ENCODE results near the gene C1QTNF1. TPM values are rescaled to one million over a fixed set of nuclear protein-coding genes. Genes with fewer than 3 reads are reported as not detected.
A peak's percentile ranks its signal among the peaks of the same experiment; 100 is the strongest.

C1QTNF1 gene
- total and polyA plus RNA-seq, 9 of the 15 experiments (the other 6 are each of a cell fraction or from before 2014, with no cell fraction given) = 0.09 TPM; not detected in 8

DNA sequence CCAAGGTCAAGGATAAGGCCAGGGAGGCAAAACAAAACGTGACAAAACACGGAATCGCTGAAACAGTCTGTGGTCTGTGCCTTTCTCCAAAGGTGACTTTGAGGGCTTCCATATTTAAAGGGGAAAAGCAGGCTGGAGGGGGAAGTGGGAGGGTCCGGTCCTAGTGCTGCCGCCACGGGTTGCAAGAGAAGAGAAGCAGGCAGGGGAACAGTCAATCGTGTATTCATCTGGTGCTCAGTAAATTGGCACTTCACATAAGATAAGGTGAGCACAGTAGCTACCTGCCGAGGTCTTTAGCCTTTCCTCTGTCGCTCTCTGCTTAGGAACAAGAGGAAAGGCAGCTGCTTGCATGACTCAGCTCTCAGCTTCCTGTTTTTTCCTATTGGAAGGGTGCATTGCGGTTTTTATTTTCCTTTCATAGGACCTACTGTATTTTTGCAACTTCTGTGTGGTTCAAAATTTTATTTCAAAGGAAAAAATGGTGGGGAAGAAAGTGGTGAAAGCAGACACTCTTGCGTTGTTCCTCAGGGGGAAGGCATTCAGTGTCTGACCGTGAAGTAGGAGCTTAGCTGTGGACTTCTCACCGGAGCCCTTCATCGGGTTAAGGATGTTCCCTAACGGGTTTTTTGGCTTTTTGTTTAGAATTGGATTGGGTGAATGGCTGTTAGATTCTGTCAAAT is 37.2 kb upstream of the C1QTNF1 start (continued):
- TF ChIP-seq SMARCA4 (IDR thresholded peaks at IDR 0.05) = peak; percentile 81
- no peak for TF ChIP-seq HMG20B (CRISPR knock-in tag; IDR thresholded peaks at IDR 0.05)
- TF ChIP-seq CBFA2T2 (conservative IDR thresholded peaks at IDR 0.05) = no peak
- no peak for TF ChIP-seq STAT5B (CRISPR knock-in tag; IDR thresholded peaks at IDR 0.05)
- TF ChIP-seq, protein P1, sequence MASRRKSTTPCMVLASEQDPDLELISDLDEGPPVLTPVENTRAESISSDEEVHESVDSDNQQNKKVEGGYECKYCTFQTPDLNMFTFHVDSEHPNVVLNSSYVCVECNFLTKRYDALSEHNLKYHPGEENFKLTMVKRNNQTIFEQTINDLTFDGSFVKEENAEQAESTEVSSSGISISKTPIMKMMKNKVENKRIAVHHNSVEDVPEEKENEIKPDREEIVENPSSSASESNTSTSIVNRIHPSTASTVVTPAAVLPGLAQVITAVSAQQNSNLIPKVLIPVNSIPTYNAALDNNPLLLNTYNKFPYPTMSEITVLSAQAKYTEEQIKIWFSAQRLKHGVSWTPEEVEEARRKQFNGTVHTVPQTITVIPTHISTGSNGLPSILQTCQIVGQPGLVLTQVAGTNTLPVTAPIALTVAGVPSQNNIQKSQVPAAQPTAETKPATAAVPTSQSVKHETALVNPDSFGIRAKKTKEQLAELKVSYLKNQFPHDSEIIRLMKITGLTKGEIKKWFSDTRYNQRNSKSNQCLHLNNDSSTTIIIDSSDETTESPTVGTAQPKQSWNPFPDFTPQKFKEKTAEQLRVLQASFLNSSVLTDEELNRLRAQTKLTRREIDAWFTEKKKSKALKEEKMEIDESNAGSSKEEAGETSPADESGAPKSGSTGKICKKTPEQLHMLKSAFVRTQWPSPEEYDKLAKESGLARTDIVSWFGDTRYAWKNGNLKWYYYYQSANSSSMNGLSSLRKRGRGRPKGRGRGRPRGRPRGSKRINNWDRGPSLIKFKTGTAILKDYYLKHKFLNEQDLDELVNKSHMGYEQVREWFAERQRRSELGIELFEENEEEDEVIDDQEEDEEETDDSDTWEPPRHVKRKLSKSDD (conservative IDR thresholded peaks at IDR 0.05; ENCODE audit: low read length) = no peak
- TF ChIP-seq RB1 (IDR thresholded peaks at IDR 0.05; ENCODE audit: low read depth) = no peak
- TF ChIP-seq, protein P2, sequence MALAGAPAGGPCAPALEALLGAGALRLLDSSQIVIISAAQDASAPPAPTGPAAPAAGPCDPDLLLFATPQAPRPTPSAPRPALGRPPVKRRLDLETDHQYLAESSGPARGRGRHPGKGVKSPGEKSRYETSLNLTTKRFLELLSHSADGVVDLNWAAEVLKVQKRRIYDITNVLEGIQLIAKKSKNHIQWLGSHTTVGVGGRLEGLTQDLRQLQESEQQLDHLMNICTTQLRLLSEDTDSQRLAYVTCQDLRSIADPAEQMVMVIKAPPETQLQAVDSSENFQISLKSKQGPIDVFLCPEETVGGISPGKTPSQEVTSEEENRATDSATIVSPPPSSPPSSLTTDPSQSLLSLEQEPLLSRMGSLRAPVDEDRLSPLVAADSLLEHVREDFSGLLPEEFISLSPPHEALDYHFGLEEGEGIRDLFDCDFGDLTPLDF (CRISPR knock-in tag; IDR thresholded peaks at IDR 0.05) = no peak
- no peak for TF ChIP-seq NFYB (IDR thresholded peaks at IDR 0.05; ENCODE audit: extremely low read depth, insufficient read length)
- TF ChIP-seq MYC (IDR thresholded peaks at IDR 0.05; ENCODE audit: low read depth, low read length) = no peak
- no peak for TF ChIP-seq MYC (CRISPR knock-in tag; IDR thresholded peaks at IDR 0.05; ENCODE audit: borderline replicate concordance, low read depth)
- no peak; the same call in 1 of the 2 replicates for TF ChIP-seq HDAC2 (IDR thresholded peaks at IDR 0.05)
- TF ChIP-seq, protein P3, sequence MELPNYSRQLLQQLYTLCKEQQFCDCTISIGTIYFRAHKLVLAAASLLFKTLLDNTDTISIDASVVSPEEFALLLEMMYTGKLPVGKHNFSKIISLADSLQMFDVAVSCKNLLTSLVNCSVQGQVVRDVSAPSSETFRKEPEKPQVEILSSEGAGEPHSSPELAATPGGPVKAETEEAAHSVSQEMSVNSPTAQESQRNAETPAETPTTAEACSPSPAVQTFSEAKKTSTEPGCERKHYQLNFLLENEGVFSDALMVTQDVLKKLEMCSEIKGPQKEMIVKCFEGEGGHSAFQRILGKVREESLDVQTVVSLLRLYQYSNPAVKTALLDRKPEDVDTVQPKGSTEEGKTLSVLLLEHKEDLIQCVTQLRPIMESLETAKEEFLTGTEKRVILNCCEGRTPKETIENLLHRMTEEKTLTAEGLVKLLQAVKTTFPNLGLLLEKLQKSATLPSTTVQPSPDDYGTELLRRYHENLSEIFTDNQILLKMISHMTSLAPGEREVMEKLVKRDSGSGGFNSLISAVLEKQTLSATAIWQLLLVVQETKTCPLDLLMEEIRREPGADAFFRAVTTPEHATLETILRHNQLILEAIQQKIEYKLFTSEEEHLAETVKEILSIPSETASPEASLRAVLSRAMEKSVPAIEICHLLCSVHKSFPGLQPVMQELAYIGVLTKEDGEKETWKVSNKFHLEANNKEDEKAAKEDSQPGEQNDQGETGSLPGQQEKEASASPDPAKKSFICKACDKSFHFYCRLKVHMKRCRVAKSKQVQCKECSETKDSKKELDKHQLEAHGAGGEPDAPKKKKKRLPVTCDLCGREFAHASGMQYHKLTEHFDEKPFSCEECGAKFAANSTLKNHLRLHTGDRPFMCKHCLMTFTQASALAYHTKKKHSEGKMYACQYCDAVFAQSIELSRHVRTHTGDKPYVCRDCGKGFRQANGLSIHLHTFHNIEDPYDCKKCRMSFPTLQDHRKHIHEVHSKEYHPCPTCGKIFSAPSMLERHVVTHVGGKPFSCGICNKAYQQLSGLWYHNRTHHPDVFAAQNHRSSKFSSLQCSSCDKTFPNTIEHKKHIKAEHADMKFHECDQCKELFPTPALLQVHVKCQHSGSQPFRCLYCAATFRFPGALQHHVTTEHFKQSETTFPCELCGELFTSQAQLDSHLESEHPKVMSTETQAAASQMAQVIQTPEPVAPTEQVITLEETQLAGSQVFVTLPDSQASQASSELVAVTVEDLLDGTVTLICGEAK (IDR thresholded peaks at IDR 0.05) = no peak
- TF ChIP-seq, protein P3 (CRISPR knock-in tag; IDR thresholded peaks at IDR 0.05) = no peak
- TF ChIP-seq, protein P4, sequence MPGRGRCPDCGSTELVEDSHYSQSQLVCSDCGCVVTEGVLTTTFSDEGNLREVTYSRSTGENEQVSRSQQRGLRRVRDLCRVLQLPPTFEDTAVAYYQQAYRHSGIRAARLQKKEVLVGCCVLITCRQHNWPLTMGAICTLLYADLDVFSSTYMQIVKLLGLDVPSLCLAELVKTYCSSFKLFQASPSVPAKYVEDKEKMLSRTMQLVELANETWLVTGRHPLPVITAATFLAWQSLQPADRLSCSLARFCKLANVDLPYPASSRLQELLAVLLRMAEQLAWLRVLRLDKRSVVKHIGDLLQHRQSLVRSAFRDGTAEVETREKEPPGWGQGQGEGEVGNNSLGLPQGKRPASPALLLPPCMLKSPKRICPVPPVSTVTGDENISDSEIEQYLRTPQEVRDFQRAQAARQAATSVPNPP (IDR thresholded peaks at IDR 0.05; ENCODE audit: borderline replicate concordance, insufficient read depth, insufficient read length) = no peak
- TF ChIP-seq BCOR (IDR thresholded peaks at IDR 0.05) = no peak

Measured in K562 (cell line).